Kidney epithelial cell (primary cell): Measurements from ENCODE around the gene EIF4A3. TPM values are rescaled to one million over a fixed set of nuclear protein-coding genes. Genes with fewer than 3 reads are reported as not detected.

ENCODE experiments used
- DNase-seq: peaks from one replicate; pipeline ENCODE4 v3.0.0-alpha.2; 2010; ENCODE audit warnings: low read depth
- H3K27me3 ChIP-seq: 2 replicates; pipeline ENCODE4 v1.6.0; 2011; ENCODE audit warnings: low read length; ENCODE audit not compliant: control insufficient read depth, insufficient read depth
- H3K36me3 ChIP-seq: 2 replicates; pipeline ENCODE4 v1.5.1; 2011; ENCODE audit warnings: low read length; ENCODE audit not compliant: control insufficient read depth, insufficient read depth
- H3K4me3 ChIP-seq: 2 replicates; pipeline ENCODE4 v1.5.1; 2011; ENCODE audit warnings: low read depth, mild to moderate bottlenecking, control low read depth, low read length
- CTCF ChIP-seq: IDR thresholded peaks from 2 replicates; pipeline ENCODE4 v1.5.1; 2011; ENCODE audit warnings: mild to moderate bottlenecking, moderate library complexity, low read length, control low read depth, inconsistent platforms; ENCODE audit not compliant: insufficient read depth, poor library complexity, severe bottlenecking
- total RNA-seq: library from RNA; depleted of rRNA; stranded (reverse); fragments of >200 nt; gene quantifications from 2 replicates; pipeline ENCODE4 v1.2.3, GENCODE V29; 2015

EIF4A3 gene
- total RNA-seq, 1 donor from 2014 or later, result 74.1 TPM

GRCh38 chr17:80117491-80118401, 29.2 kb downstream of the EIF4A3 start:
- H3K36me3 ChIP-seq, result no peaks in the 10 kb centered on the region
- no peak for DNase-seq
- H3K4me3 ChIP-seq, result no peak overlapping the region
- no peak for TF ChIP-seq CTCF
- H3K27me3 ChIP-seq, result no peaks in the 10 kb centered on the region

GRCh38 chr17:80116921-80117380, 30.0 kb downstream of the EIF4A3 start:
- no peak overlapping the region for H3K4me3 ChIP-seq
- no peaks in the 10 kb centered on the region for H3K36me3 ChIP-seq
- DNase-seq, result no peak
- H3K27me3 ChIP-seq, result peaks cover 3% of the 10 kb centered on the region
- no peak for TF ChIP-seq CTCF

GRCh38 chr17:80116276-80116920, 30.5 kb downstream of the EIF4A3 start:
- DNase-seq, result no peak
- Histone ChIP-seq H3K36me3 (no peaks in the 10 kb centered on the region), H3K4me3 (no peak overlapping the region), H3K27me3 (peaks cover 3% of the 10 kb centered on the region)
- no peak for TF ChIP-seq CTCF

GRCh38 chr17:80115159-80115558, 31.8 kb downstream of the EIF4A3 start:
- peaks cover 3% of the 10 kb centered on the region for H3K27me3 ChIP-seq
- no peak overlapping the region for H3K4me3 ChIP-seq
- H3K36me3 ChIP-seq, result no peaks in the 10 kb centered on the region
- TF ChIP-seq CTCF, result no peak
- DNase-seq, result no peak

- no peak for DNase-seq
- H3K27me3 ChIP-seq, result peaks cover 3% of the 10 kb centered on the region
- no peak for TF ChIP-seq CTCF
- no peaks in the 10 kb centered on the region for H3K36me3 ChIP-seq
- H3K4me3 ChIP-seq, result no peak overlapping the region
Observed at GRCh38 chr17:80114758-80115157, 32.2 kb downstream of the EIF4A3 start.
